HG03175 (cell line): ENCODE data around the gene BAHD1.

Experiments used
- ATAC-seq: cut with Tn5 transposase; IDR thresholded peaks from one replicate; pipeline ENCODE4 v1.9.1; 2021; ENCODE audit warnings: mild to moderate bottlenecking, moderate library complexity; ENCODE audit not compliant: unreplicated experiment

BAHD1 gene

GRCh38 chr15:40464595-40465185, 23.9 kb downstream of the BAHD1 start:
- ATAC-seq, result no peak

- ATAC-seq, result no peak
These were observed 25.2 kb downstream of the BAHD1 start for GRCh38 chr15:40465939-40466338.

- no peak for ATAC-seq
These were observed 25.9 kb downstream of the BAHD1 start for GRCh38 chr15:40466426-40467260.

GRCh38 chr15:40467261-40467615, 26.5 kb downstream of the BAHD1 start:
- ATAC-seq, result no peak

- ATAC-seq, result no peak
These were observed 28.2 kb downstream of the BAHD1 start for GRCh38 chr15:40468898-40469331.

GRCh38 chr15:40469776-40470390, 29.1 kb downstream of the BAHD1 start:
- no peak for ATAC-seq

GRCh38 chr15:40470423-40471104, 29.8 kb downstream of the BAHD1 start, which contains the start of gene CHST14:
TSS of gene CHST14 (plus strand) at chr15:40470984. CDS start at chr15:40471214, 230 bp downstream.
- ATAC-seq, result peak; percentile 74

- peak; percentile 40 for ATAC-seq
These were observed 30.5 kb downstream of the BAHD1 start for GRCh38 chr15:40471105-40471807.

- peak; percentile 16 for ATAC-seq
These were observed 31.0 kb downstream of the BAHD1 start for GRCh38 chr15:40471808-40472150.

GRCh38 chr15:40472171-40472727, 31.5 kb downstream of the BAHD1 start:
- no peak for ATAC-seq

- no peak for ATAC-seq
These were observed 33.8 kb downstream of the BAHD1 start for GRCh38 chr15:40474581-40474980.

- ATAC-seq, result no peak
These were observed 37.0 kb downstream of the BAHD1 start for GRCh38 chr15:40477642-40478327.

GRCh38 chr15:40479024-40479423, 38.3 kb downstream of the BAHD1 start:
- ATAC-seq, result no peak

- no peak for ATAC-seq
These were observed 40.8 kb downstream of the BAHD1 start for GRCh38 chr15:40481341-40482074.

GRCh38 chr15:40483919-40484318, 43.2 kb downstream of the BAHD1 start:
- no peak for ATAC-seq

- ATAC-seq, result no peak
These were observed 45.5 kb downstream of the BAHD1 start for GRCh38 chr15:40486066-40486770.

GRCh38 chr15:40487816-40488682, 47.3 kb downstream of the BAHD1 start:
- no peak for ATAC-seq
